ENCODE measurements around the gene PDE1C.

PDE1C gene

DNA sequence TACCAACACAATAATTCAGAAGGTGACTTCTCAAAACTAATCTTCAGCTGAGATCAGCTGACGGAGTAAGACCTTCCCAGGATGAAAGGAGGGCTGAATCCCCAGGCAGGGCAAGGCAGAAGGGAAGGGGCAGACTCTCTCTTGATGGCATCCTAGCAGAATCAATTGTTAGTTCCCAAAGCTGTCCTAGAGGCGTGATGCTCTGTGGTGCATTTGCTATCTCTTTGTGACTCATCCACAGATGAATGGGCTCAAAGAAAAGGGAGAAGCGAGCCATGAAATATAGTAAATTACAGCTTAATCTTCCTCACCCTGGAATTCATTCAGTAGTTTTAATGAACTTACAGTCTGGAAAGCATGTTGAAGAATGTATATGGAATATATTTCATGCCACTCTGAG is 37.2 kb downstream of the PDE1C start:
- DNase-seq (ENCODE audit: low spot score) = no peak
- in situ Hi-C loops (cut with MboI; ENCODE audit: low sequenced_read_pairs, unreplicated experiment) = no loop called here
- TF ChIP-seq, protein P1, sequence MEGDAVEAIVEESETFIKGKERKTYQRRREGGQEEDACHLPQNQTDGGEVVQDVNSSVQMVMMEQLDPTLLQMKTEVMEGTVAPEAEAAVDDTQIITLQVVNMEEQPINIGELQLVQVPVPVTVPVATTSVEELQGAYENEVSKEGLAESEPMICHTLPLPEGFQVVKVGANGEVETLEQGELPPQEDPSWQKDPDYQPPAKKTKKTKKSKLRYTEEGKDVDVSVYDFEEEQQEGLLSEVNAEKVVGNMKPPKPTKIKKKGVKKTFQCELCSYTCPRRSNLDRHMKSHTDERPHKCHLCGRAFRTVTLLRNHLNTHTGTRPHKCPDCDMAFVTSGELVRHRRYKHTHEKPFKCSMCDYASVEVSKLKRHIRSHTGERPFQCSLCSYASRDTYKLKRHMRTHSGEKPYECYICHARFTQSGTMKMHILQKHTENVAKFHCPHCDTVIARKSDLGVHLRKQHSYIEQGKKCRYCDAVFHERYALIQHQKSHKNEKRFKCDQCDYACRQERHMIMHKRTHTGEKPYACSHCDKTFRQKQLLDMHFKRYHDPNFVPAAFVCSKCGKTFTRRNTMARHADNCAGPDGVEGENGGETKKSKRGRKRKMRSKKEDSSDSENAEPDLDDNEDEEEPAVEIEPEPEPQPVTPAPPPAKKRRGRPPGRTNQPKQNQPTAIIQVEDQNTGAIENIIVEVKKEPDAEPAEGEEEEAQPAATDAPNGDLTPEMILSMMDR (IDR thresholded peaks at IDR 0.05; ENCODE audit: borderline replicate concordance, control extremely low read depth, extremely low read depth, insufficient read depth, missing control alignments) = no peak

DNA sequence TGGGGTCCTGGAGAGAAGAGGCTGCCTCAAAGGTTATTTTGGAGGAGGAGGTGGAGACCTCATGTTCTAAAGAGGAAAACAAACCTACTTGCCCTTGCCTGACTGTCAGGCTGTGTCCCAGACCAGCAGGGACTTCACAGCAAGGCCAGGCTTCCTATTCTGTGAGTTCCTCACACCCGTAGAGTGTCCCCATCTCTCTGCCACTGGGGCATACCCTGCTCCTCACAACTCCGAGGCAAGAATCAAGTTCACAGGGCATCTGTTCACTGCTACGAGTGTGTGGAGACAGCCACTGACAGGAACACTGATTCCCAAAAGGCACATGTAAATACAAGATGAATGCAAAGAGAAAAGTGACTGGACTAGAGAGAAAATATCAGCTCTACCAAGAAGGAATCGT is 38.0 kb downstream of the PDE1C start:
- DNase-seq (ENCODE audit: low spot score) = no peak
- TF ChIP-seq, protein P1 (IDR thresholded peaks at IDR 0.05; ENCODE audit: borderline replicate concordance, control extremely low read depth, extremely low read depth, insufficient read depth, missing control alignments) = no peak
- in situ Hi-C loops (cut with MboI; ENCODE audit: low sequenced_read_pairs, unreplicated experiment) = no loop called here

DNA sequence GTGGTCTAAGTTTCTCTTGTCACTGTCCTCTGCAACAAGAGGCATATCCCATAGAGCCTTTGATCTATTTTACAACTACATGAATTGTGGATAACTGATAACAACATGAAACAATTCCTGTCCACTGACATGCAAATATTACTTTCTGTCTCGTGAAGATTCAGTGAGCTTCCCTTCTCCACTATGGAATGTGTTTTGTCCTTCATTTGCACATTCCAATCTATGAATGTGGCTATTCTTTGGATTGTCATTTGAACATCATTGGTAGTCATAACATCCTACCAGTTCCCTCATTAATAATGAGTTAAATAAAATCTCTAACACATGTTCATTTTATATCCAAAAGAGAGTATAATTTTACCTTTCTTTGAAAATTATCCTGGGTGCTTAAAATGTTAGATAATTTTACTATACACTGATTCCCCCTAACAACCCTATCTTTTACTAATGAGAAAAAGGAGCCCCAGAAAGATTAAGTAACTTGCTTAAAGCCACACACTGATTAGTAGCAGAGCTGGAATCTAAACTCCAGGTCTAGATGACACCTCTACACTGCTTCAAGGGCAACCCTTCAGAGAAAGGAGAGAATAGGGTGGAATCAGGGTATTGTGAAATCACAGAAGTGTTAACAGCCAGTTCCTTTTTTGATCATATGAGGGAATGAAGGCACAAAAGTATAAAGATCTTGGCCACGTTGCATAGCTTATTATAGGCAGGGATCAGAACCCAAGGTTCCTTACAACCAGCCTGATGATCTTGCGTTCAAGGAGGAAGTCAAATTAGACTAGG is 39.1 kb downstream of the PDE1C start:
- TF ChIP-seq, protein P1 (IDR thresholded peaks at IDR 0.05; ENCODE audit: borderline replicate concordance, control extremely low read depth, extremely low read depth, insufficient read depth, missing control alignments) = no peak
- in situ Hi-C loops (cut with MboI; ENCODE audit: low sequenced_read_pairs, unreplicated experiment) = no loop called here
- DNase-seq (ENCODE audit: low spot score) = no peak

DNA sequence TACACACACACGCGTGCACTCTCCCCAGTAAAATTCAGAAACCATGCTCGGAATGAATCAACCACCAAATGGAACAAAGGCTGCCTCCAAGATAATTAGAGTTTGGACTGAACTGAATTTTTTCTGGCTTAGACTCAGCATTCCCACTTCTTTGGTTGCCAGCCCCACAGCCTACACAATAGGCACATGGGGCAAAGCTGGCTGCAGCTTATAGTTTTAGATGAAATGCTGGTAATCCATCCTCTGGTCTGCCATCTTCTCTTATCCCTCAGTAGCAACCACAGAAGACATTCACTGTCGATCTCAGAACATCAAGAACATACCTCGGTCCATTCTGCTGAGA is 44.2 kb downstream of the PDE1C start:
- TF ChIP-seq, protein P1 (IDR thresholded peaks at IDR 0.05; ENCODE audit: borderline replicate concordance, control extremely low read depth, extremely low read depth, insufficient read depth, missing control alignments) = no peak
- in situ Hi-C loops (cut with MboI; ENCODE audit: low sequenced_read_pairs, unreplicated experiment) = no loop called here
- no peak for DNase-seq (ENCODE audit: low spot score)

DNA sequence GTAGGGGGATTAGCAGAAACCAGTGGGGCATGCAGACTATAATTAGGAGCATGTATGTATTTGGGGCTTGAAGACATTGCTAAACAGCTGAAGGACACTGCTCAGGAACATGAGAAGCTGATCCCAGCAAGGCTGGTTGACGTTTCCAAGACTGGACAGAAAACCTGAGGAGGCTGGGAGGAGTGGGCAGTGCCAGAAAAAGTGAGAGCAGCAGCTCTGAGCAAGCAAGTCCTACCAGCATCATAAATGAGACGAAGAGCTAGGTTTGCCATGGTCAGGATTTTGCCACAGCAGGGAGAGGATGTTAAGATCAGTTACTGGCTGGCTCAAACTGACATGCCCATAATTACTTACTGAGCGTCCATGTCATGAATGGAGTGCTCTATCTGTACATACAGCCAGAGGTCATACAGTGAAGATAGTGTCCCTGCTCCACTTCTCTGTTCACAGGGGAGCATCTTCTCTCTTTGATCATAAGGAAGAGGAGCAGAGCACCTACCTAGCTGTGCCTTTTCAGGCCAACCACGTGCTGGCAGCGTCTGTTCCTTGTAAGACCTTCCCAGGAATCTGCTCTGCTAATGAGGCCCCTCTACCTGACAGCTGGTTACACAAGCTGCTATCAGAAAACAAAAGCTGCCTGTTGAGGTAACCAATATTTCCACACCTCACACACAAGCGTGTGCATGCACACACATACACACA is 44.7 kb downstream of the PDE1C start:
- no peak for DNase-seq (ENCODE audit: low spot score)
- TF ChIP-seq, protein P1 (IDR thresholded peaks at IDR 0.05; ENCODE audit: borderline replicate concordance, control extremely low read depth, extremely low read depth, insufficient read depth, missing control alignments) = no peak
- in situ Hi-C loops (cut with MboI; ENCODE audit: low sequenced_read_pairs, unreplicated experiment) = no loop called here

DNA sequence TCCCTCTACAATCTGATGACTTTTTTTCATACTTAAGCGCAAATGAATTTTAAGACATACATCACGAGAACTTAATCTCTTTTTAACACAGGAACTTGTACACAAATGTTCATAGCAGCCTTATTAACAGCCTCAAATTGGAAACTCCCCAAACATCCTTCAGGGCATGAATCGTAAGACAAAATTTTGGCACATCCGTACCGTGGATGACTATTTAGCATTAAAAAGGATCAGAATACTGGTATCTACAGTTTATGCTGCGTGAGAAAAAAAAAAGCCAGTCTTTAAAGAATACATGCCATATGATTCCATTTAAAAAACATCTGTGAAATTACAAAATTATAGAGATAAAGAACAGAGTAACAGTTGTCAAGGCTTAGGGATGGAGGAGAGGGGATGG is 46.8 kb downstream of the PDE1C start:
- in situ Hi-C loops (cut with MboI; ENCODE audit: low sequenced_read_pairs, unreplicated experiment) = no loop called here
- no peak for DNase-seq (ENCODE audit: low spot score)
- TF ChIP-seq, protein P1 (IDR thresholded peaks at IDR 0.05; ENCODE audit: borderline replicate concordance, control extremely low read depth, extremely low read depth, insufficient read depth, missing control alignments) = no peak

Data from GM13976 (cell line).